Mesenteric fat pad (tissue), 1 donor: Measurements from ENCODE around the gene PML. TPM values are rescaled to one million over a fixed set of nuclear protein-coding genes. Genes with fewer than 3 reads are reported as not detected.

Source experiments
- DNase-seq: peaks from one replicate; pipeline ENCODE4 v3.0.0-alpha.2; 2020; ENCODE audit warnings: low spot score
- total RNA-seq: library from RNA; stranded (reverse); fragmentation: NEBNext Ultra II Directional; extraction: Animal tissue kit (Norgen Biotek cat#: 25700); gene quantifications from one replicate; pipeline ENCODE4 v1.2.1, GENCODE V29; 2021
- donor health status: DM: yes; HTN: yes; CAD: no.

PML gene
- total RNA-seq, 1 donor from 2014 or later, result 92.3 TPM

DNA sequence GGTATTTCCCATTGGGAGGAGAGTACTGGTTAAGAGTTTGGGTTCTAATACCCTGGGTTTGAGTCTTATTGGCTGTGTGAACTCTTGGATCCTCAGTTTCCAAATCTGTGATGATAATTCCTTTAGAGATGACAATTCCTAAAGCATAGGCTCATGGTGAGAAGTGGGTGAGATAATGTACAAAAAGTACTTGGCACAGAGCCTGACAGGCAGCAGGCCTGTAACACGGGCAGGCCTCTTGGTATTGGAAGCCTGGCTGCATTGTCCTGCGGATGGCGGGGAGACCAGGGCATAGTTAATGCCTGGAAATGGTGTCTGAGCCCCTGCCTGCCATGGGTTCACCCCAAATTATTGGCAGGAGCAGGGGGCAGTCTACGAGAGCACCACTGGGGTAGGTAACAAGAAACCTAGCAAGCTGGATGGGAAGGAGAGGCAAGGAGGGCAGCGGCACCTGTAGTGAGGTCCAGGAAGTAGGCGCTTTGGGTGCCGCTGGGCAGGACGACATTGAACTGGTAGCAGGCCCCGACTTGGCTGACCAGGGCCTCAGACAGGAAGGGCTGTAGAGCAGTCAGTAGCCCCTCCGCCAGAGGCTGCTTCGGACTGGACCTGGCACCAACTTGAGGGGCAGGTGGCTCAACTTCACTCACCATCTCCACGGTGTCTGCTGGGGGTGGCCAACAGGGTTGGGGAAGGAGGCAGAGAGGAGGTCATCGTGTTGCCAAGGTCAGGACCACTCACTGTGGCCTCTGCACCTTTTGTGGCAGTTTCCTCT lies 10.1 kb upstream of the PML start:
- no peak for DNase-seq

DNA sequence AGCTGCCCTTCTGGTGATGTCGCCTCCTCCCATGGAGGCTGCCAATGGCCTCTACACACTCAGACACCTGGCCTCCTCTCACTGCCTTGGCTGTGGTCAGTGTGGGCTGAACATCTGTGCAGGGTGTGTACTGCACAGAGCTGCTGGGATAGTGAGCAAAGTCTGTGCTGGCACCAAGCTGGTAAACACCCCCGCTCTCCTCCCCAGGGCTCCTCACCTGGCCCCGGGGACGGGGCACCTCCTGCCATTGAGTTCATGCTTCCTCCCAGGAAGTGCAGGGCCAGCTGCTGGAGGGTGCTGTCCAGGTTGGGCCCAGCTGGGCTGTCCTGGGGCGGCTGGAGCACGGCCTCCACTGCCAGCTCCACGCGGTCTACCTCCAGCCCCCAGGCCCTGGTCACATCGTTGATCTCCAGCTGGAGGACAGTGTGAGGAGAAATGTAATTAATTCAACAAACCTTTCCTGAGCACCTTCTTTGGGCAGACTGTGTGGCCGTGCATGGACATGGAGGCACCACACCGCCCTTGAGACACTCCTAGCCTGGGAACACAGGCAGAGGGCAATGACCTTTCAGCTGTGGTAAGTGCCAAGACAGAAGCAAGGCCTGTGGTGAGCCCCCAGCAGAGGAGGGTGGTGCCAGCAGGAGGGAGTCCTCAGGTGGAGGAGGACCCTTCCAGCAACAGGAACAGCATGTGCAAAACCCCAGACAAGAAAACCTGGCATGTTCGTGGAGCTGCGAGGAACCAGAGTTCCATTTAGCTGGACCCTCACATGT lies 9.2 kb upstream of the PML start:
- DNase-seq, result no peak

DNA sequence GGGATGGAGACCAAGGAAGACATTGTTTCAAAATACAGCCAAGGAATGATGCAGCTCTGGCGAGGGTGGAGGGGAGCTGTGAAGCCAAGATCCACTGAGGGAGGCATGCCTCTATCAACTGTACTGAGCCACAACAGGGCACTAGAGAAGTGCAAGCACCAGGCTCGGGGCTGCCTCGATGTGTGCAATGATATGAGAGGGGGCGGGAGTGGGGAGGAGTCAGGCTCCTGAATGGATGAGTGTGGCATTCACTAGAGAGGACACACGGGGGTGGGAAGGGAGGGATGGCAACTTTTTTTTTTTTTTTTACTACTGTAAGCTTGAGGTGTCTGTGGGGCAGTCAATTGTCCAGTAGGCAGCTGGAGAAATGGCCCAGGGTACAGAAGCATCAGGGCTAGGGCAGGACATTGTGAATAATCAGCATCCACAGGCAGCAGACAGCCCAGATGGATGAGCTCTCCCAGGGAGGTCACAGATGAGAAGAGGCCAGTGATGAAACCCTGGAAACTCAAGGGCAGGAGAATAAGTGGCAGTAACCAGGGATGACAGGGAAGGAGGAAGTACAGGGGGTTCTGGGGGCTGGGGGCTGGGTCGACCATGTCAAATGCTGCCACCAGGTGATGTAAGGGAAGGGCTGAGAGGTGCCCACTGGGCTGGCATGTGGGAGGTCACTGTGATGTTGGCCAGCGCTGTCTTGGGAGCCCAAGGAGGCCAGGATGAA lies 8.3 kb upstream of the PML start:
- no peak for DNase-seq

DNA sequence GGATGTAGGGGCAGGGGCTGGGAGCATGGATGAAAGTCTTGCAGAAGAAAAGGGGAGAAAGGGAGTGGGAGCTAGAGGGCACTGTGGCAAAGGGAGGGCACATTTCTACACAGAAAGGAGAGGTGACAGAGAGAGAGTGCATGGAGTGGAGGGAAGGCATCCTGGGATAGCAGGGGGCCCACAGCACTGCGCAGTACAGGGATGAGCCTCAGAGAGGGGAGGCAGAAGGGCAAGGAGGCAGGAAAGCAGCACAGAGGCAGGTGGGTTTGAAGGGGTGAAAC lies 7.8 kb upstream of the PML start:
- no peak for DNase-seq

DNA sequence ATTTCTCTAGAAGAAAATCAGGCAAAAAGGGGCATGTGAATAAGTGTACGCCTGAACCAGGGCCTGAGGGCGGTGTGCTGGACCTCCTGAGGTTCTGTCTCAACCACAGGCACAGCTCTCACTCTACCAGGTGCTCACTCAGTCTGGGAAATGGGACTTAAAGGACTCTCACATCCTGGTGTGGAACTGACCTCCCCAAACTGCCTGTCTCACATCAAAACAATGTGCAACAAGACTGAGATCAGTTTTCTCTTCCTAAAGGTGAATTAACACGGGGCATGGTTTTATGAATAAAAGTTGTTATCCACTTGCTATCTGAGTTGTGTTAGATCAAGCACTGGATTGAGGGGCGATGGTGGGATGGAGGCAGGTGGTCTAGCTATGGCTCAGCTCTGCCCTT lies 7.3 kb upstream of the PML start:
- no peak for DNase-seq

DNA sequence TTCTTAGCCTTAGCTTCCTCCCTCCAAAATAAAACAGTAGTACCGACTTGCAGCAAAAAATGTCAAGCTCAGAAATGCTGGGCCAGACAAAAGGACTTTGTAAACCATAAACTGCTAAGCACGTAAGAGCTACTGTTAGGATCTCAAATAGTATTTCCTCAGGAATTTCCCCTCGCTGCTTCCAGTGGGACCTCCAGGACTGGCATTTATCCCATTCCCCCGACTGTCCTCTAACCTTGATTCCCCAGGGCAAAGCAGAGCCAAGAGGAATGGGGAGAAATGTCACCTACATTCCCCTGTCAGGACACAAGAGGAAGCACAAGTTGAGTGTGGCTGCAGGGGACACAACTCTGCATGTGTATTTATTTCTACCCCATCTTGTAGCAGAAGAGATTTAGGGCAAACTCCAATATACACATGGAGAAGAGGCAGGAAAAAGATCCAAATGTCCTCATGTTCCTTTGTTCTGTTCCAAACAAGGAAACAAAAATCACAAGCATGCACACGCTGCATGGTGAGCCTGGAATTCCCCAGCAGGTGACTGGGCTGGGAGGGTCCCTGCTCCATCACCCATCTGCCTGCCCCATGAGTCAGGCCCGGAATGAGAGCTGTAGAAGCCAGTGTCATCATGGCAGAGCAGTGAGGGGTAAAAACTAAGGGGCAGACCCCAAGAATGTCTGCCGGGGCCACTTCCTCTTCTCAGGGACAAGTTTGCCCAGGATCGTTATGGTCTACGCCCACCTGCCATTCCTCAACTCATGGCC lies 6.7 kb upstream of the PML start:
- DNase-seq, result no peak

DNA sequence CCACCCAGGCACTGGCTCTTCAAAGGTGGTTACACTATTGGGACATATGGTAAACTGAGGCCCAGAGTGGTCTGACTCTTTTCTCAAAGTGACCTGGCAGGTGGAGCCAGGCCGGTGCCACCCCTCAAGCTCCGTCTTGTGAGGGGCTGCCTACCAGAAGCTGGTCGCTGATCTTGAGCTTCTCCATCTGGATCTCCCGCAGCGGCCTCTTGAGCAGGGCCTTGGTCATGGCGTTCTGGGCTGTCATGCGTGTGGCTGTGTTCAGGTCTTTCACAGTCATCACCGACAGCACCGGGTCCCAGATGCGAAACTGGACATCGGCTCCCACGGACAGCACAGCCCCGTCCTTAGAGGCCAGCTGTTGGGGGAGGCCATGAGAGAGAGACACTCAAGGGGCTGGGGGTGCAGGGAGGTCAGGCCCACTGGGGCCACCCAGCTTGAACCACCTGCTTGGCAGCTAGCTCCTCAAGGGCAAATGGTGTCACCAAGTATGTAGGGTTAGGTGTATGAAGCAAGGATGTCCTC lies 6.0 kb upstream of the PML start:
- DNase-seq, result no peak

DNA sequence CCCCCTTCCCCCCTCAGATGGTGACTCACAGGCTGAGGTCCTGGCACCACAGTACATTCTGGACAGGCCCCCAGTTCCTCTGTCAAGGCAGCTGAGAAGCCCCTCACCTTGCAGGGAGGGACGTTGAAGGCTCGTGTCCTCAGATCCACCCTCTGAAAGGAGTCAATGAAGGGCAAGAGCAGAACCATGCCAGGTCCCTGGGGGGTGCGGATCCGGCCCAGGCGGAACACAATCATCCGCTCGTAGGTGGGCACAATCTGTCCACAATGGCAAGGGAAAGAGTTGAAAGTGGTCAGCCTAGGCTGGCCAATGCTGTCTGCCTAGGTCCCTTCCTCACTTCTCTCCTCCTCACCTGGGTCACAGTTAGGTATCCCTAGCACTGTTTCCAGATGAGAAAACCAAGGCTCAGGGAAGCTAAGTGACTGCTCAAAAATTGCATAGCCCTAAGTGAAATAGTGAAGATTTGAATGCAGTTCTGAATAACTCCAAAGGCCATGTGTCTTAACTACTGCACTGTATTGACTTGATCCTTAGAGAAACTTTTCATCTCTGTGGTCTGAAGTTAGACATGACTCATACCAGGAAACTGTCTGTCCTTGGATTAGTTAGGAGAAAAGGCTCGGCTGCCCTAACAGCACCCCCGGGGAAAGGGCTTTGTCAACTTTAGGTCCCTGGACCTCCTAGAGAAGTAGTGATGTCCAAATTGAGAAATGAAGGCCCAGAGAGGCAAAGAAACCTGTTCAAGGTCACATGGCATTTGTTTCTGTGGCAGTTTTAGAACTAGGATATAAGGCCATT lies 5.3 kb upstream of the PML start:
- DNase-seq, result no peak

DNA sequence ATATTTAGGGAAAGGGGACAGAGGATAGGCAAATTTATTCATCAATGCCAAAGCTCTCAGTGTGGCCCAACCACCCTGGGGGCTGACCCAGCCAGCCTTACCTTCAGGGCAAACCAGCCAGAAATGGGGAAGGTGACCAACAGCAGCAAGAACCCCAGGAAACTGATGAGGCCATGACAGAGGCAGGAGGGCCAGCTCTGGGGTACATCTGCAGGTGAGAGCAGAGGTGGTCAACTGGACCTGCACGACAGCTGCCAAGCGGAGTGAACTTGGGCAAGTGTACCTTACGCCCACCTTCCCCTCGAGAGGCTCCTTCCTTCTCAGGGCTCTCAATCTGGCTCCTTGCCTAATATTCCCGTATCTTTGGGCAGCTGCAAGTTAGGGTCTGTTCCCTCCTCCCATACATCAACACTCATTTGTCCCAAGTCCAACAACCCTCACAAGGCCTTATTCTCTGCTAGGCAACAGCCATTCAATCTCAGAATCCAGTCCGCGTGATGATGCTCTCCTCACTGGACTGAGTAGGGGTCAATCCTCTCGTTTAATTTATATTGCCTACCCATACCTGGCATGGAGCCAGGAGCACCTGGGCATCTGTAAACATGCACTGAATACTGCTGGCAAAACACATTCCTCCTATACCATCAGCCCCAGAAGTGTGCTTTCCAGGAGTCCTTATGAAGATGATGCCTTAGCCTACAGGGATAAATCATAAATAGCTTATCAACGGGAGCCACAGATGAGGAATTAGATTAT lies 4.1 kb upstream of the PML start:
- no peak for DNase-seq

DNA sequence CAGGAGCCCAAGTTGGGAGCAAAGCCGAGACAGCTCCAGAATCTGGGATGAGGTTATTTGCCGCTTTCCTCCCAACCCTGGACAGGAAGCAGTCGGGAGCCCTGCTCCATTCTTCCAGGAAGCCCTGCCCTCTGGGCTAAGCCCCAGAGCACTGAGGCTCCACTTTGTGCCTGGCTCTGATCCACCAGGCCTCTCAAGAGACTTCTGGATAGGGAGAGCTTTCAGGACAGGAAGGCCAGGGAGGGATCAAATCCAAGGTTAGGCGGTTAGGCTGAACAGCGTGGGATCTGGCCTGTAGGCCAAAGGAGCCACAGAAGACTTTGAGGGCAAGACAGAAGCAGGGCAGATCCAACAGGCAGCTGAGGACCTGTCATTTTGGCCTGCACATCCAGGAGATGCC lies 3.3 kb upstream of the PML start:
- DNase-seq, result no peak

DNA sequence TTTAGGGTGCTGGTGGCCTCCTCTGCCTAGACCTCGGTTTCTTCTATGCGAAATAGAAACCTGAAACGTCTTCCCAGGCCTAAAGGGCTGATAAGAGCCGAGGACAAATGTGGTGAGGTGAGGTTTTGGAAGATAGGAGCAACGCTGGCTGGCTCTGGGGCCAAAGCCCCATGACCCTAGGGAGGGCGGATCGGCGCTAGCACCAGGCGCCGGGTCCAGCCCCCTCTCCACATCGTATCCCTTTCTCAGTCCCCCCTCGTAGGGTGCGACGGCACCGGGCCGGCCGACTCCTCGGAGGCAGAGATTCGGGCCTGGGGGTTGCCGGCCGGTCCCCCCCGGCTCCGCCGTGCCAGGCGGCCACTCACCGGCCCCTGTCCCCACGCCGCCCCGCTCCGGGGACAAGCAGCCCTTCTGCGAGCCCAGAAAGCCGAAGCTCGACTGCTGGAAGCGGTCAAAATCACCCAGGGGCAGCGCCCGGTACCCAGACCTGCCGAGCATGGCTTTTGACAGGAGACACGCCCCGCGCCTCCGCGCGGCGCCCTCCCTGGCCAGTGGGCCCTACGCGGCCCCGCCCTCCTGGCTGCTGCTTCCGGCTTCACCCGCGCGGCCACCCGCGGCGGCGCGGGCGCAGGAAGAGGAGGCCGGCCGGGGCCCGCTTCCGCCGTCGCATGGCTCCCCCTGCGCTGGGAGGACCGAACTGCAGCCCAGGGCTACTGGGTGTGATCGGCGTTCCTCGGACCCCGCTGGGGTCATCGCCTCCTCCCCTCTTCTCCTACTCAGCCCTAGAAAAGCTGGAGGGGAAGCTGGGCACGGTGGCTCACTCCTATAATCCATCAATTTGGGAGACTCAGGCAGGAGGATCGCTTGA lies 2.6 kb upstream of the PML start, which contains the start of gene STOML1:
Gene STOML1 (minus strand): TSS at position 570 of the 868 bp plus-strand sequence. CDS start 72 bp downstream, at position 498.
- DNase-seq, result peak; percentile 98

DNA sequence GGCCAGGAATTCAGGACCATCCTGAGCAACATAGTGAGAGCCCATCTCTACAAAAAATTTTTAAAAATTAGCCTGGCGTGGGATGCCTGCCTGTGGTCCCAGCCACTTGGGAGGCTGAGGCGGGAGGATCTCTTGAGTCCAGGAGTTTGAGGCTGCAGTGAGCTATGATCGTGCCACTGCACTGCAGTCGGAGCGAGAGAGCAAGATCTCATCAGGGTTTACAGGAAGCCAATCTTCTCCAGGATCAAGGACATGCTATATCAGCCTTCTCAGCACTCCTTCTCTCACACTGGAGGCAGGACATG lies 2.0 kb upstream of the PML start:
- DNase-seq, result no peak

DNA sequence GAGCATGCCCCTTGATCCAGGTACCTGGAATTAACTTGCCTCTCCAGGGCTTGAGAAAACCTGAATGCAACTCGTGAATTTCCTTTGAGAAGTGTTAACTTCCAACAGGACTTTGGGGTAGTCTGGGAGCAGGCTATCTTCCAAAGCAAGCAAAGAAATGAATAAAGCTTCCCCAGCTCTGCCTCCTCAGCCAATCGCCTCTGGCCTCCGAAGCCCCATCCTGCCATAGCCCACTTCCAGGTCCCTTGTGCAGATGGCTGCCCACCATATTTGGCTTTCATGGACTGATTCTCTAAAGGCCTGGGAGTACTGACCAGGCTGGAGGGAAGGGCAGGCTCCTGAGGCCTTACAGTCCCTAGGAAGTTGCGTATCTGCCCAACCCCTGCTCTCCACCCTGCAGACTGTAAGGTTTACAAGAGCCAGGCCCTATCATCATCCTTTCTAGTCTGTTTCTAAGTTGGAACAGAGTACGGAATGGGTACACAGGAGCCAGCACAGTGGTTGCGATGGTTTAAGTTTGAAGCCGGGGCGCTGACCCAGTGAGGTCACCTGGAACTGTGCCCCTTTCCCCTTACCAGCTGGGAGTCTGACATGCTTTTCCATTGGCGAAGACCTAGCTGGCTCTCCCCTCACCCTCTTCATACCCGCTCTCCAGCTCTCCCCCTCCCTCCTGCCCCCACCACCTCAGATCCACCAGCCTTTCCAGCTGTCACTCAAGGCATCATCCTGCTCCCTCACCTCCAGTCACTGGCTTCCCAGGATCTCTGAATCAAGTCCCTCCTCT lies 1.1 kb upstream of the PML start:
- DNase-seq, result no peak

DNA sequence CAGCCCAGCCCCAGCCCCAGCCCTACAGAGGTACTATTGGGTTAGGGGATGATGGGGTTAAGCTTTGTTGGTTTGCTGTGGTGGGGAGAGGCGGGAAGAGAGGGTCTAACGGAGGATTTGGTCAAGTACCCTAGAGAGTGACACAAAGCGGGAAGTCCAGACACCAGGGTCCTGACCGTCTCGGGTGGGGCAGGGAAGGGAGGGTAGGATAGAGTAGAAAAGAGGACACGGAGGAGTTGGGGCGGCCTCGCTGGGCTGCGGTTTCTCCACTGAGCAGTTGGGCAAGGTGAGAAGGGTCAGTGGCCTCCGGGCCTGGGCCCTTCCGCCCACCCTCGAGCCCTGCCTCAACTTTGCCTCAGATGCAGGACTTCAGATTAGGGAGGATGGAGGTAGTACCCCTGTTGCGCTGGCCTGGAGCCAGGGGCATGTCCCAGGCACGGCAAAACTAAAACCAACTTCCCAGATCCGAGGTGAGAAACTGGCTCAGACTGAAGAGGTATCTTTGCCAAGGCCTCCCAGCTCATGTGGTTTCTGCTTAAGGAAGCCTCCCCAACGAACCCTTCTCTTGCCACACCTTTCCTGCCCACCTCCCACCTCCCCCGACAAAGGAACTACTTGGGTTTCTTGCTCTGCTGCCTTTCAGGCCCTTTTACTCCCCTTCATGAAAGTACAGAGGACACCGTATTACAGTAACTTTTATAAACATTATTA lies 551 bp downstream of the PML start:
- DNase-seq, result no peak

DNA sequence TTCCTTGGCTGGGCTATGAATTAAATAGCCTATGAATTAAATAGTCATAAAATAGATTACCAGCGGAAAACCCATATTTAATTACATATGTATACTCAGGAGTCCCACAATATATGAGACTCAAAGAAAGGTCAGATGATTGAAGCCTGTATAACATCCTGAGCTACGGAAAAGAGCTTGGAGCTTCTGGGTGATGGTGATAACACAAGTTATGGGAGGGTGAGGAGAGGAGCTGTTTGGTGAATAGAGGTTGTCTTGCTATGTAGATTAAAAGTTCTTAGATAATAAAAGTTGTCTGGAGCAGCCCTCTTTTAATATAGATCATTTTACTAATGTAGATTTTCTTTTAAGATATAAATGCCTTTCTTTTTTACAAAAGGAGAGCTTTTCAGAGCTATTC lies 1.8 kb downstream of the PML start:
- DNase-seq, result no peak

DNA sequence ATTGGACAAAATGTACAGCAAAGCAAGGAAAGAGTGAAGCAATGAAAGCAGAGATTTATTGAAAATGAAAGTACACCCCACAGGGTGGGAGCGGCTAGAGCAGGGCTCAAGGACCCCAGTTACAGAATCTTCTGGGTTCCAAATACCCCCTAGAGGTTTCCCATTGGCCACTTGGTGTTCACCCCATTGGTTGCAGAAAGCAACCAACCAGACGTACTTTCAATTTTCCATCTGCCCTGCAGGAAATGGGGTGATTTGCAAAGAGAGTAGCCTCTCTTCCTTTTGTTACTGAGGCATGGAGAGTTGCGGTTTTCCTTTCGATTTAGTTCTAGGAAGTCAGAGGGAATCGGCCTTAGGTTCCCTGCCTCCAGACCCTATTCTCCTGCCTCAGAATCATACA lies 2.4 kb downstream of the PML start:
- no peak for DNase-seq

DNA sequence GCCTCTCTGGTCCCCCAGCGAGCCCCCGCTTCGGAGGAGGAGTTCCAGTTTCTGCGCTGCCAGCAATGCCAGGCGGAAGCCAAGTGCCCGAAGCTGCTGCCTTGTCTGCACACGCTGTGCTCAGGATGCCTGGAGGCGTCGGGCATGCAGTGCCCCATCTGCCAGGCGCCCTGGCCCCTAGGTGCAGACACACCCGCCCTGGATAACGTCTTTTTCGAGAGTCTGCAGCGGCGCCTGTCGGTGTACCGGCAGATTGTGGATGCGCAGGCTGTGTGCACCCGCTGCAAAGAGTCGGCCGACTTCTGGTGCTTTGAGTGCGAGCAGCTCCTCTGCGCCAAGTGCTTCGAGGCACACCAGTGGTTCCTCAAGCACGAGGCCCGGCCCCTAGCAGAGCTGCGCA lies 3.5 kb downstream of the PML start:
- DNase-seq, result no peak
